IgD-negative memory B cell (primary cell): ENCODE measurements around the gene MCOLN1. TPM values are rescaled to one million over a fixed set of nuclear protein-coding genes. Genes with fewer than 3 reads are reported as not detected.
"Not testable (repeated sequence)": the region's sequence is repeated elsewhere in the genome, so short reads cannot be mapped to it uniquely, and the experiment has no call there.

ENCODE experiments used
- H3K27ac Mint-ChIP-seq, 3 donors: one replicate each; pipeline ENCODE4 v1.8.0; 2020 to 2022; ENCODE audit warnings: mild to moderate bottlenecking in 3 of 3, mixed read lengths in 3 of 3, moderate library complexity in 1 of 3
- H3K27me3 Mint-ChIP-seq: one replicate; pipeline ENCODE4 v1.8.0; 2021; ENCODE audit warnings: mixed read lengths
- H3K36me3 Mint-ChIP-seq: one replicate; pipeline ENCODE4 v1.8.0; 2020; ENCODE audit warnings: mild to moderate bottlenecking, mixed read lengths
- H3K4me1 Mint-ChIP-seq, 3 donors: one replicate each; pipeline ENCODE4 v1.8.0; 2020 to 2022; ENCODE audit warnings: mixed read lengths in 3 of 3, mild to moderate bottlenecking in 1 of 3
- H3K4me3 Mint-ChIP-seq, 4 donors: one replicate each; pipeline ENCODE4 v1.8.0; 2020 to 2022; ENCODE audit warnings: mild to moderate bottlenecking in 4 of 4, mixed read lengths in 4 of 4, moderate library complexity in 3 of 4
- H3K9me3 Mint-ChIP-seq, 3 donors: one replicate each; pipeline ENCODE4 v1.8.0; 2020 to 2021; ENCODE audit warnings: mixed read lengths in 3 of 3, mild to moderate bottlenecking in 1 of 3
- polyA plus RNA-seq: library from polyadenylated mRNA; unstranded; fragments of 300-500 nt; fragmentation: Illumina TruSeq; gene quantifications from one replicate; pipeline ENCODE4 v1.2.3, GENCODE V29; 2021

MCOLN1 gene
- polyA plus RNA-seq, 1 donor from 2014 or later = 5.2 TPM

DNA sequence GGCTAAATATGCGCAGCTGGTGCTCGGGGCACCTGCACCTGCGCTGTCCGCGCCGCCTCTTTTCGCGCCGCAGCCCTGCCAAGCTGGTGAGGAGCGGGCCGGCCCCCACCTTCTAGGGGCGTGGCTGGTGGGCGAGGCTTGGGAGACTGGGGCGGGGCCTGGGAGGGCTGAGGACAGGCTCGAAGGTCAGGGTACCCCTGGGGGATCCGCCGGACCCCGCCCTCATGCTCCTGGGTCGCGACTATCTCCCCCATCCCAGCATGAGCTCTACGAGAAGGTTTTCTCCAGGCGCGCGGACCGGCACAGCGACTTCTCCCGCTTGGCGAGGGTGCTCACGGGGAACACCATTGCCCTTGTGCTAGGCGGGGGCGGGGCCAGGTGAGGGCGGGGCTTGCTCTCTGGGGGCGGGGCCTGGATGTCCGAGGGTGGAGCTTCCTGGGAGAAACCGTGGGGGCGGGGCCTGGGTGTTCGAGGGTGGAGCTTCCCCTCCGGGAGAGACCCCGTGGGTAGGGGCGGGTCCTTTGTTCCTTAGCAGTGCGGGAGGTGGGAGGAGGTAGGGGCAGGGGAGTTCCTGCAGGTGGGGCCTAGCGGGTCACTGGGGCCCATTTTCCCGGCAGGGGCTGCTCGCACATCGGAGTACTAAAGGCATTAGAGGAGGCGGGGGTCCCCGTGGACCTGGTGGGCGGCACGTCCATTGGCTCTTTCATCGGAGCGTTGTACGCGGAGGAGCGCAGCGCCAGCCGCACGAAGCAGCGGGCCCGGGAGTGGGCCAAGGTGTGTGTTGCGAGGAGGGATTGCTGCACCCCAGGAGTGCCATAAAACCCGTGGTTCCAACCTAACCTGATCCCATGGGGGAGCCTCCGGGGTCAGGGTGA is 32.8 kb downstream of the MCOLN1 start:
- Mint-ChIP-seq H3K36me3 (peaks cover 10% of the 10 kb centered on the region), H3K27ac (no peak overlapping the region)

GRCh38 chr19:7556696-7557315 is 34.4 kb downstream of the MCOLN1 start:
- H3K4me3 Mint-ChIP-seq = no peak overlapping the region
- H3K36me3 Mint-ChIP-seq = peaks cover 13% of the 10 kb centered on the region
- H3K27me3 Mint-ChIP-seq = no peaks in the 10 kb centered on the region
- H3K27ac Mint-ChIP-seq = peak overlapping the region in 1 of 3 donors; percentile 23
- peaks cover 0 to 6% (median 0%) of the 10 kb centered on the region in 3 donors for H3K4me1 Mint-ChIP-seq
- H3K9me3 Mint-ChIP-seq = peaks cover 0 to 3% (median 0%) of the 10 kb centered on the region in 3 donors

More for the DNA sequence above, 32.8 kb downstream of the MCOLN1 start:
- H3K4me3 Mint-ChIP-seq = no peak overlapping the region
- H3K9me3 Mint-ChIP-seq = peaks cover 0 to 1% (median 0%) of the 10 kb centered on the region in 3 donors
- H3K4me1 Mint-ChIP-seq = peaks cover 0 to 7% (median 3%) of the 10 kb centered on the region in 3 donors
- no peaks in the 10 kb centered on the region for H3K27me3 Mint-ChIP-seq

GRCh38 chr19:7558667-7559066 is 36.2 kb downstream of the MCOLN1 start:
- H3K9me3 Mint-ChIP-seq = peaks cover 0 to 3% (median 0%) of the 10 kb centered on the region in 3 donors
- H3K4me3 Mint-ChIP-seq = no peak overlapping the region
- peaks cover 11% of the 10 kb centered on the region for H3K36me3 Mint-ChIP-seq
- H3K27me3 Mint-ChIP-seq = no peaks in the 10 kb centered on the region
- peaks cover 0 to 3% (median 0%) of the 10 kb centered on the region in 3 donors for H3K4me1 Mint-ChIP-seq
- H3K27ac Mint-ChIP-seq = no peak overlapping the region

- Mint-ChIP-seq H3K4me3 (no peak overlapping the region), H3K27me3 (no peaks in the 10 kb centered on the region), H3K36me3 (peaks cover 11% of the 10 kb centered on the region), H3K4me1 (peaks cover 0 to 3% (median 0%) of the 10 kb centered on the region in 3 donors), H3K9me3 (peaks cover 0 to 3% (median 0%) of the 10 kb centered on the region in 3 donors), H3K27ac (no peak overlapping the region)
Observed at GRCh38 chr19:7559102-7559501, 36.7 kb downstream of the MCOLN1 start.

GRCh38 chr19:7560255-7560654 is 37.8 kb downstream of the MCOLN1 start:
- Mint-ChIP-seq H3K4me1 (peaks cover 0 to 3% (median 0%) of the 10 kb centered on the region in 3 donors), H3K9me3 (peaks cover 0 to 3% (median 0%) of the 10 kb centered on the region in 3 donors), H3K4me3 (no peak overlapping the region), H3K27me3 (no peaks in the 10 kb centered on the region), H3K36me3 (peaks cover 12% of the 10 kb centered on the region), H3K27ac (peak overlapping the region in 1 of 3 donors; percentile 78)

DNA sequence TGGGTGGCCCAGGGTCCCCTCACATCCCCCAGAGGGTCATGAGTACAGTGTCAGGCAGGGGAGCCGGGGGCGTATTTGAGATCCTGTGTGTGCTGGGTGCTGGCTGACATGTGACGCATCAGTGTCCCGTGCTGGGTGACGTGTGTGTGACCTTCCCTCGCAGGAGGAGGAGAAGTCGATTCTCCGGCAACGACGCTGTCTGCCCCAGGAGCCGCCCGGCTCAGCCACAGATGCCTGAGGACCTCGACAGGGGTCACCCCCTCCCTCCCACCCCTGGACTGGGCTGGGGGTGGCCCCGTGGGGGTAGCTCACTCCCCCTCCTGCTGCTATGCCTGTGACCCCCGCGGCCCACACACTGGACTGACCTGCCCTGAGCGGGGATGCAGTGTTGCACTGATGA is 38.9 kb downstream of the MCOLN1 start:
- Mint-ChIP-seq H3K27ac (no peak overlapping the region), H3K4me1 (peaks cover 0 to under 1% (median 0%) of the 10 kb centered on the region in 3 donors), H3K27me3 (no peaks in the 10 kb centered on the region), H3K9me3 (peaks cover 0 to 3% (median 0%) of the 10 kb centered on the region in 3 donors), H3K36me3 (peaks cover 12% of the 10 kb centered on the region), H3K4me3 (no peak overlapping the region)

GRCh38 chr19:7562646-7563393 is 40.4 kb downstream of the MCOLN1 start:
- H3K9me3 Mint-ChIP-seq = peaks cover 0 to 3% (median 0%) of the 10 kb centered on the region in 3 donors
- H3K27me3 Mint-ChIP-seq = no peaks in the 10 kb centered on the region
- peak overlapping the region in 1 of 4 donors; percentile 44 for H3K4me3 Mint-ChIP-seq
- no peaks in the 10 kb centered on the region for H3K4me1 Mint-ChIP-seq
- H3K36me3 Mint-ChIP-seq = peaks cover 12% of the 10 kb centered on the region
- peak overlapping the region in 1 of 3 donors; percentile 47 for H3K27ac Mint-ChIP-seq

DNA sequence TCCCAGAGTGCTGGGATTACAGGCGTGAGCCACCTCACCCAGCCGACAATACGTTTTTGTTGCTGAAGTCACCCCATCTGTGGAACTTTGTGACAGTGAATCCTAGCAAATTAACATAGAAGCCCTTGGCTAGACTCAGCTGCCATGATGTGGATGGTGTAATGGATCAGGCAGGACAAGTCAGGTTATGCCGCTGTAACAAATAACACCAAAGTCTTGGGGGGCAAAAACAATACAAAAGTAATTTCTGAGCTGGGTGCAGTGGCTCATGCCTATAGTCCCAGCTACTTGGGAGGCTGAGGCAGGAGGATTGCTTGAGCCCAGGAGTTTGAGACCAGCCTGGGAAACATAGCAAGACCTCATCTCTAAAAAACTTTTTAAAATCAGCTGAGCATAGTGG is 42.4 kb downstream of the MCOLN1 start:
- H3K27ac Mint-ChIP-seq = peak overlapping the region in 1 of 3 donors; percentile 93
- no peak overlapping the region for H3K4me3 Mint-ChIP-seq
- H3K27me3 Mint-ChIP-seq = no peaks in the 10 kb centered on the region
- H3K9me3 Mint-ChIP-seq = peaks cover 0 to 3% (median 0%) of the 10 kb centered on the region in 3 donors
- H3K4me1 Mint-ChIP-seq = peaks cover 0 to 2% (median 0%) of the 10 kb centered on the region in 3 donors
- peaks cover 7% of the 10 kb centered on the region for H3K36me3 Mint-ChIP-seq

- Mint-ChIP-seq H3K4me1 (peaks cover 0 to 2% (median 0%) of the 10 kb centered on the region in 3 donors), H3K27me3 (no peaks in the 10 kb centered on the region), H3K36me3 (peaks cover 4% of the 10 kb centered on the region), H3K9me3 (peaks cover 0 to under 1% (median 0%) of the 10 kb centered on the region in 3 donors), H3K4me3 (no peak overlapping the region), H3K27ac (no peak overlapping the region)
Observed at GRCh38 chr19:7565332-7565731, 42.9 kb downstream of the MCOLN1 start.

- Mint-ChIP-seq H3K4me3 (no peak overlapping the region), H3K27me3 (peaks cover 3% of the 10 kb centered on the region), H3K36me3 (peaks cover 1% of the 10 kb centered on the region), H3K4me1 (peaks cover 0 to 2% (median 0%) of the 10 kb centered on the region in 3 donors), H3K27ac (no peak overlapping the region), H3K9me3 (no peaks in the 10 kb centered on the region)
Observed at GRCh38 chr19:7570761-7571160, 48.3 kb downstream of the MCOLN1 start.

DNA sequence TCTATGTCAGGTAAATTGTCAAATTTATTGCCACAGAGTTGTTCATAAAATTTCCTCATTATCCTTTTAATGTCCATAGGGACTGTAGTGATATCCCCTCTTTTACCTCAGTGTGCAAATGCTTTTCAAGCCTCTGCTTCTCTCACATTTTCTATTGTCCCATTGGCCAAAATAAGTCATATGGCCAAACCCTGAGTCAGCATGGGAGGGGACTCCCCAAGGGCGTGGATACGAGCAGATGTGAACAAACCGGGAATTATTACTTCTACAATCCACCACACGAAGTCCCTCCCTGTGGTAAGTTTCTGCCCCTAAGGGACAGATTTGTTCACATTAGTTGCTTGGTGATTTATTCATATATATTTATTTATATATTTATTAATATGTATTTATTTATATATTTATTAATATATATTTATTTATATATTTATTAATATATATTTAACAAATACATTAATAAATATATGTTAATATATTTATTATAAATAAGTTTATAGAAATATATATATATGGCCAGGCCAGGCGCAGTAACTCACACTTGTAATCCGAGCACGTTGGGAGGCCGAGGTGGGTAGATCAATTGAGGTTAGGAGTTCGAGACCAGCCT is 53.1 kb downstream of the MCOLN1 start:
- Mint-ChIP-seq H3K9me3 (peaks cover 0 to 3% (median 3%) of the 10 kb centered on the region in 3 donors), H3K4me1 (no peaks in the 10 kb centered on the region), H3K4me3 (no peak overlapping the region), H3K27me3 (peaks cover 7% of the 10 kb centered on the region), H3K36me3 (peaks cover 1% of the 10 kb centered on the region), H3K27ac (no peak overlapping the region)

DNA sequence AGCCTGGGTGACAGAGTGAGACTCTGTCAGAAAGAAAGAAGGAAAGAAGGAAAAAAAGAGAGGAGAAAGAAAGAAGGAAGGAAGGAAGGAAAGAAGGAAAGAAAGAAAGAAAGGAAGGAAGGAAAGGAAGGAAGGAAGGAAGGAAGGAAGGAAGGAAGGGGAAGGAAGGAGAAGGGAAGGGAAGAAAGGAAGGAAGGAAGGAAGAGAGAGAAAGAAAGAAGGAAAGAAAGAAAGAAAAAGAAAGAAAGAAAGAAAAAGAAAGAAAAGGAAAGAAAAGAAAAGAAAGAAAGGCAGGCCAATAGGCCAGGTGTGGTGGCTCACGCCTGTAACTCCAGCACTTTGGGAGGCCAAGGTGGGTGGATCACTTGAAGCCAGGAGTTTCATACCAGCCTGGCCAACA is 55.0 kb downstream of the MCOLN1 start:
- H3K4me3 Mint-ChIP-seq, H3K4me1 Mint-ChIP-seq, H3K36me3 Mint-ChIP-seq, H3K27me3 Mint-ChIP-seq, H3K9me3 Mint-ChIP-seq, H3K27ac Mint-ChIP-seq: not testable (repeated sequence)

GRCh38 chr19:7578127-7578526 is 55.7 kb downstream of the MCOLN1 start:
- no peak overlapping the region for H3K27ac Mint-ChIP-seq
- peaks cover 7% of the 10 kb centered on the region for H3K27me3 Mint-ChIP-seq
- H3K36me3 Mint-ChIP-seq = no peaks in the 10 kb centered on the region
- H3K4me3 Mint-ChIP-seq = no peak overlapping the region
- peaks cover 0 to 3% (median 3%) of the 10 kb centered on the region in 3 donors for H3K9me3 Mint-ChIP-seq
- H3K4me1 Mint-ChIP-seq = peaks cover 0 to 1% (median 0%) of the 10 kb centered on the region in 3 donors

DNA sequence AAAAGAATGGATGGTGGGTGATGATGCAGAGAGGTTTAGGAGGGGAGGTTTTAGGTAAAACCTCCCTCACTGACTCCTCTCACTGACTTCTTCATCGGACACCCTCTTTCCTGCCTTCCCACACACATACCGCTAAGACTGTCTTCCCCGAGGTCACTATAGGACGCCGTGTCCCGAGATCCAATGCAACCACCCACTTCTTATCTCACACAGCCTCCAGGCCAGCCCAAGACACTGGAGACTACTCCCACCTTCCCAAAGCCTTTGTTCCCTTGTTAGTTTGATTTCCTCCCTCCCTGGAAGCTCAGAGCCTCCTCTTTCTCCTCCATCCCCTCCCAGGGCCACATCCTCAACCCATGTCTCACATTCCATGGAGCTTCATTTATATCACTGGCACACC is 56.8 kb downstream of the MCOLN1 start:
- H3K27ac Mint-ChIP-seq = peak overlapping the region in 1 of 3 donors; percentile 70

More for the DNA sequence above, 56.8 kb downstream of the MCOLN1 start:
- Mint-ChIP-seq H3K27me3 (peaks cover 7% of the 10 kb centered on the region), H3K36me3 (no peaks in the 10 kb centered on the region), H3K4me1 (peaks cover 0 to 1% (median 0%) of the 10 kb centered on the region in 3 donors), H3K9me3 (peaks cover 0 to 3% (median 3%) of the 10 kb centered on the region in 3 donors), H3K4me3 (no peak overlapping the region)
